Lower lobe of right lung (tissue), 2 donors: ENCODE measurements around the gene ERCC6L2. TPM values are rescaled to one million over a fixed set of nuclear protein-coding genes. Genes with fewer than 3 reads are reported as not detected.

Experiments used
- ATAC-seq, 2 donors: fragments of 200-7000 bp; cut with Tn5 transposase; one replicate each; pipeline ENCODE4 v1.9.1; 2020 to 2022; ENCODE audit warnings: mild to moderate bottlenecking in 2 of 2, moderate library complexity in 2 of 2
- DNase-seq: peaks from one replicate; pipeline ENCODE4 v3.0.0-alpha.2; 2020
- H3K27ac ChIP-seq: fragments of 200-600 bp; one replicate; pipeline ENCODE4 v1.8.0; 2022
- H3K27me3 ChIP-seq: fragments of 200-600 bp; one replicate; pipeline ENCODE4 v1.8.0; 2022; ENCODE audit warnings: low read depth
- H3K36me3 ChIP-seq: fragments of 200-600 bp; one replicate; pipeline ENCODE4 v1.8.0; 2022; ENCODE audit warnings: mild to moderate bottlenecking
- H3K4me1 ChIP-seq: fragments of 200-600 bp; one replicate; pipeline ENCODE4 v1.8.0; 2022
- H3K4me3 ChIP-seq: fragments of 200-600 bp; one replicate; pipeline ENCODE4 v1.8.0; 2022; ENCODE audit warnings: mild to moderate bottlenecking
- H3K9me3 ChIP-seq: fragments of 200-600 bp; one replicate; pipeline ENCODE4 v1.8.0; 2022
- CTCF ChIP-seq: fragments of 200-600 bp; IDR thresholded peaks from one replicate; pipeline ENCODE4 v1.8.0; 2022; ENCODE audit warnings: antibody characterized with exemption, mild to moderate bottlenecking
- intact Hi-C: fragments of 100-400 bp; cut with DNase I; formaldehyde crosslinking; loops from one replicate; pipeline ENCODE4 v1.11.0; 2022
- total RNA-seq: library from RNA; stranded (reverse); fragmentation: NEBNext Ultra II Directional; extraction: Animal tissue kit (Norgen Biotek cat#: 25700); gene quantifications from one replicate; pipeline ENCODE4 v1.2.1, GENCODE V29; 2021
- donor health status: DM: no; HTN: yes; CAD: no; lungs with severe emphysema.

ERCC6L2 gene
- total RNA-seq, 1 donor from 2014 or later, result 42.8 TPM

GRCh38 chr9:95854386-95855020, 21.0 kb upstream of the ERCC6L2 start:
- DNase-seq, result no peak
- Histone ChIP-seq H3K4me3 (no peak overlapping the region), H3K4me1 (no peaks in the 10 kb centered on the region), H3K27me3 (no peaks in the 10 kb centered on the region), H3K36me3 (no peaks in the 10 kb centered on the region), H3K27ac (no peak overlapping the region), H3K9me3 (no peaks in the 10 kb centered on the region)
- intact Hi-C loops, result no loop called here
- ATAC-seq, result no peak
- no peak for TF ChIP-seq CTCF

GRCh38 chr9:95855961-95856360, 19.5 kb upstream of the ERCC6L2 start:
- Histone ChIP-seq H3K4me1 (no peaks in the 10 kb centered on the region), H3K27ac (no peak overlapping the region), H3K36me3 (no peaks in the 10 kb centered on the region), H3K9me3 (no peaks in the 10 kb centered on the region), H3K4me3 (no peak overlapping the region), H3K27me3 (no peaks in the 10 kb centered on the region)
- ATAC-seq (no peak), DNase-seq (no peak)
- intact Hi-C loops, result no loop called here
- no peak for TF ChIP-seq CTCF

- no peak for ATAC-seq
- peaks cover 2% of the 10 kb centered on the region for H3K9me3 ChIP-seq
- H3K36me3 ChIP-seq, result no peaks in the 10 kb centered on the region
These were observed 18.4 kb upstream of the ERCC6L2 start for GRCh38 chr9:95857124-95857523.

GRCh38 chr9:95857896-95858295, 17.6 kb upstream of the ERCC6L2 start:
- no peaks in the 10 kb centered on the region for H3K36me3 ChIP-seq
- peaks cover 10% of the 10 kb centered on the region for H3K9me3 ChIP-seq
- H3K27ac ChIP-seq, result no peak overlapping the region
- ATAC-seq (no peak), DNase-seq (no peak)
- no peaks in the 10 kb centered on the region for H3K4me1 ChIP-seq
- TF ChIP-seq CTCF, result no peak
- intact Hi-C loops, result no loop called here
- H3K4me3 ChIP-seq, result no peak overlapping the region
- H3K27me3 ChIP-seq, result no peaks in the 10 kb centered on the region

More at GRCh38 chr9:95857124-95857523, 18.4 kb upstream of the ERCC6L2 start:
- no peaks in the 10 kb centered on the region for H3K4me1 ChIP-seq
- H3K4me3 ChIP-seq, result no peak overlapping the region
- intact Hi-C loops, result no loop called here
- H3K27me3 ChIP-seq, result no peaks in the 10 kb centered on the region
- TF ChIP-seq CTCF, result no peak
- no peak for DNase-seq
- H3K27ac ChIP-seq, result no peak overlapping the region

GRCh38 chr9:95862343-95862742, 13.1 kb upstream of the ERCC6L2 start:
- ATAC-seq, result no peak
- H3K27me3 ChIP-seq, result no peaks in the 10 kb centered on the region

More at GRCh38 chr9:95862343-95862742, 13.1 kb upstream of the ERCC6L2 start:
- H3K4me1 ChIP-seq, result no peaks in the 10 kb centered on the region
- DNase-seq, result no peak
- H3K4me3 ChIP-seq, result no peak overlapping the region
- intact Hi-C loops, result no loop called here
- no peak overlapping the region for H3K27ac ChIP-seq
- no peaks in the 10 kb centered on the region for H3K36me3 ChIP-seq
- H3K9me3 ChIP-seq, result peaks cover 11% of the 10 kb centered on the region
- TF ChIP-seq CTCF, result no peak
